HG03045 (cell line): Measurements from ENCODE around the gene CHAT.

ENCODE experiments used
- ATAC-seq: cut with Tn5 transposase; IDR thresholded peaks from one replicate; pipeline ENCODE4 v1.9.1; 2021; ENCODE audit warnings: mild to moderate bottlenecking, moderate library complexity; ENCODE audit not compliant: unreplicated experiment

The CHAT gene

GRCh38 chr10:49611816-49612512 is 1.9 kb upstream of the CHAT start:
- ATAC-seq: no peak

GRCh38 chr10:49612513-49613164 is 1.2 kb upstream of the CHAT start:
- ATAC-seq: no peak

DNA sequence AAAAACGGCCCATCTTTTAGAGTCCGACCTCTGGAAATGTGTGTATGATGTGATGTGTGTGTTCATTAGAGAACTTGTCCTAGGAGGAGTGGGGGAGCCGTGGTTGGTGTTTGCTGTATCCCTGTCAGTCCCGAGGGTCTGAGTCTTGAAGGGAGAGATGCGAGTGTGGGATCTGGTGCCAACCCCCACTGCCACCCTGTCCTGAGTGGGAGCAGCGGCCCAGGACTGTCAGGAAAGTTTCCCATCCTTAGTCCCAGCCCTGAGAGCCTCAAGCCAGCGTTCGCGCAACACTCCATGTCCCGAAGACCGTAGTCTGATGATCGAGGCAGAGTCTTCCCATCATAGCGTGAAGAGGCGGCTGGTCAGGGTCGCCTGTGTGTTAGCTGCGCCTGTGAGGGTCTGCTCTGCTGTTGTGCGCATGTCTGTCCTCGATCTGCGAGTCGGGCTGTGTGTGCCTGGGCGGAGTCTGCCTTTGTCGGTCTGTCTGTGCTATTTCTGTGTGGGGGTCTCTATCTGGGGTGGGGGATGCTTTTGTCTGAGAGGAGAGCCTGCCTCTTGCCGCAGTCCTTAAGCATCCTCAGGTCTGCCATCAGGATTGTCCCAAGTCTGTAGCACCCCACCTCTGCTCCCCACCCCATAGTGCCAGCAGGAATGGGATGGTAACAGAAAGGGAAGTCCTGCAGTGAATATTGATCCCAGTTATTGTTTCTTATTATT is 514 bp upstream of the CHAT start:
- ATAC-seq: no peak

DNA sequence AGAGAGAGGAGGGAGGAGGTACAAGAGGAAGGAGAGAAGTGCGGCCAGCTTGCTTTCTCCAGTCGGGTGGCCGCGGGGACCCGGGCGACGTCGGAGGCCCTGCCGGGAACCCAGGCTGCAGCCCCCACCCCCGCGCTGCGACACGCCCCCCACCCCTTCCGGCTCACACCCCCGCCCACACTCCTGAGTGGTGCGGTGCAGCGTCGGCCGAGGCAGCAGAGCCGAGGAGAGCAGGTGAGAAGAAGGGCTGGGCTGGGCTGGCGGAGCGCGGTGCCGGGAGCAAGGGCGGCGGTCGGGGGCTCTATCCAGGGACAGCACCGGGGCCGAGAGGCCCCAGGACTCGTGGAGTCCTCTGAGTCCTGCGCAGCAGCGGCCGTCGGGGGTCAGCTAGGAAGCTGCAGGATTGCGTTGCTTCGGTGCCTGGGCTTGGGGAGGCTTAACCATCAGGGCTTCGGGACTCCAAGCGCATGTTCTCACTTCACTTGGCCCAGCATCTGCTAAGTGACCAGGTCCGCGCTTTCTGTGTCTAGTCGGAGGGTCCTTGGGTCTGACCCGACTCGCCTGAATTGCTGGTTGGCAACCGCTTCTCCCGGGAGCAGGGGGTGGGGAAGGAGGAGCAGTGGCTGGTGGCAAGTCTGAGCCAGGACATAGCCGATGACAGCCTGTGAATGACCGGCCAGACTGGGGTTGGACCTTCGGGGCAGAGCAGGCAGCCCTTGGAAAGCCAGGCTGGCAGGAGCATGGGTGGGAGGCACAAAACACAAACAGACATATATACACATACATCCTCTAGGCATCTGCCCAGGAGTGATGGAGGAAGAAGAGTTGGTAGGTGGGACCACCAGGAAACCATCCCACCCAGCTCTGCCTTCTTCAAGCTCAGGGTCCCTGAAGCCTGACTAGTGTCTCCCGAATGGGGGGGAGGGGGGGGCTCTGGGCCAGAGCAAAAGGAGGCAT is 683 bp downstream of the CHAT start:
- ATAC-seq: no peak

- no peak for ATAC-seq
Observed at GRCh38 chr10:49615213-49615612, 1.4 kb downstream of the CHAT start.

DNA sequence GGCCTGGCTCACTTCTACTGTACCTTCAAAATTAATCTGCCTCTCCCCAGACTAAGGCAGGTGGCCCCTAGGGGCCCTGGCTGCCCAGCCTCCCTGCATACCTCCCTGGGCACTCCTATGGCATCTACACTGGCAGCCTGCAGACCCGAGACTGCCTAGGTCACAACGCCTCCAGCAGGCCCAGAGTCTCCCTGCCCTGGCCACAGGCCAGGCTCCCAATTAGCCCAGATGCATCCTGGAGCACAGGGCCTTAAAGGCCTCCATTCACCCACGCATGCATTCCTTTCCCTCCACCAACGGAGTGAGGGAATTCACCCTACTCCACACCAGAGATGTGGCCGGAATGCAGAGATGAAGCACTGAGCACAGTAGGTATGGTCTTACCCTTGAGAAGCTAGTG is 1.9 kb downstream of the CHAT start:
- no peak for ATAC-seq

DNA sequence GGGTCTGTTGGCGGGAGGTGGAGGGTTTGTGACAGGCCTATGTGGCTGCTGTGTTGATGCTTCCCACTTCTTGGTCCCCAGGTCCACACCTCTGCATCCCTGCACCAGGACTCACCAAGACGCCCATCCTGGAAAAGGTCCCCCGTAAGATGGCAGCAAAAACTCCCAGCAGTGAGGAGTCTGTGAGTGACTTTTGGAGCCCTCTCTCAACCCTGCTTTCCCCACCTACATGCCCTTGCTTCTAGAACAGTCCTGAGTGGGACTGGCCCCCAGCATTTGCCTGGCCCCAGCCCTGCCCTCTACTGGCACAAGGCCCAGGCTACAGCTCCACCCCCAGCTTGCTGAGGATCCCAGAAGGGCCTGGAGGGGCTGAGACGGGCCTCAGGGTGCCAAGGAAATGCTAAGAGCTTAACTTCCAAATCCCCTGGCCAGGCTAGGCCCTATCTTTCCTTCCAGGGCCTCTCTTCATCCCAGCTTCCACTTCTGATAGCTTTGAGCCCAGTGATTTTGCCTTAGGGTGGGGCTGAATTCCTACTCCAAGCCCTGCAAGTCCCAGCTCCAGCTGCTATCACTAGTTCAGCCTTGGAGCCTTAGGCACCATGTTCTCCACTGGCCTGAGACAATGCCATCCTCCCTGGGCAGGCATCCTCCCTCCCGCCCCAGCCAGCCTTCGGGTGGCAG is 2.7 kb downstream of the CHAT start:
- no peak for ATAC-seq

DNA sequence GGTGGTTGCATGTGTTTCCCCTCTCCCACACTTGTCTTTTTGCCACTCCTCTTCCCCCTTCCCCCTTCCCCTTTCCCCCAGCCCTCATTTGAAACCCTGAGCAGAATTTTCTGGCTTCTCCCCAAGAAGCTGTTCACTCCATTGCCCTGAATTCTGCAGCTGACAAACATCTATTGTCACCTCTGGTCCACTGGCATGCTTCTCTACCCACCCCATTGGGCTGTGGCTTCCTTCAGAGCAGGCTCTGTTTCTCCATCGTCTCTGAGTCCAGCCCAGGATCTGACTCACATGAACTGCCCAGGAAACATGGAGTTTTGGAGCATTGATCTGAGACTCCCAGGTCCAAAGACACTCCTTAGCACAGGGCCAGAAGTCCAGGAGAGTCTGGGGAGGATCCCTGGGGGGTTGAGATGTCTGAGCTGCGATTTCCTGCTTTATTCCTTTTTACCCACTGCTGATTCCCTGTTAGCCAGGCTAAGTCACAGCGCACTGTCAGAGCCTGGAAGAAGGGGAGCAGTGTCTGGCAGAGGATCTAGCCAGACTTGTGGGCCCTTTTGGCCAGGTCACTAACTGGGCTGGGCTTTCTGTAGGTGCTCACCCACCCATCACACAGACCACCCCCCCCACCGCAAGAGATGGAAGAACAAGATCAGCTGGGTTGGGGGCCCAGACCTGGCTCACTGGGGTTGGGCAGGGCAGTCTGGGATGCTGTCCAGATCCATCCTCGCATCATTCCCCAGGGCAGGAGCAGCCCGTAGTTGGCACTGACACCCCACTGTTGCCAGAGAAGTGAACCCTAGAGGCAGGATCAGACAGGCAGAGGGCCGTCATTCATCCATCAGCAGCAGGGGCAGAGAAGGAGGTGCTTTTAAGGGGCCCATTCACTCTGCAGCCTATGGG is 3.5 kb downstream of the CHAT start:
- no peak for ATAC-seq

GRCh38 chr10:49618821-49619220 is 5.0 kb downstream of the CHAT start:
- no peak for ATAC-seq

GRCh38 chr10:49619613-49620012 is 5.8 kb downstream of the CHAT start:
- ATAC-seq: no peak

DNA sequence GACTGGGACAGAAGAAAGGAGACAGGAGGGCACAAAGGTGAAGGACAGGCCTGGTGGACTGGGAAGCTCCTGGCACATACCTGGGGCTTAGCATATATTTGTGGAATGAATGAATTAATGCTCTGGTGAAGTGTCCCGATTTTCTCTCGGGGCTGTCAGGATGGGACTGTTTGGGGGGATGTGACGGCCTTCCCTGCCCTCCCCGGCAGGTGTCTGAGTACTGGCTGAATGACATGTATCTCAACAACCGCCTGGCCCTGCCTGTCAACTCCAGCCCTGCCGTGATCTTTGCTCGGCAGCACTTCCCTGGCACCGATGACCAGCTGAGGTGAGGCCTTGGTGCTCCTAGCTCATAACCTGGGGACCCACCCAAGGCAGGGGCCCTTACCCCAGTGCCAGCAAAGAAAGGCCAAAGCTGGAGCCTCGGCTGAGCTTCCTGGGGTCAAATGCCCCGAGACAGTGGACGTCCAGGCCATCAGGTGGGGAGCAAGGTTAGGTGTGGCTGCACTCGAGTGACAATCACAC is 6.5 kb downstream of the CHAT start:
- ATAC-seq: no peak

DNA sequence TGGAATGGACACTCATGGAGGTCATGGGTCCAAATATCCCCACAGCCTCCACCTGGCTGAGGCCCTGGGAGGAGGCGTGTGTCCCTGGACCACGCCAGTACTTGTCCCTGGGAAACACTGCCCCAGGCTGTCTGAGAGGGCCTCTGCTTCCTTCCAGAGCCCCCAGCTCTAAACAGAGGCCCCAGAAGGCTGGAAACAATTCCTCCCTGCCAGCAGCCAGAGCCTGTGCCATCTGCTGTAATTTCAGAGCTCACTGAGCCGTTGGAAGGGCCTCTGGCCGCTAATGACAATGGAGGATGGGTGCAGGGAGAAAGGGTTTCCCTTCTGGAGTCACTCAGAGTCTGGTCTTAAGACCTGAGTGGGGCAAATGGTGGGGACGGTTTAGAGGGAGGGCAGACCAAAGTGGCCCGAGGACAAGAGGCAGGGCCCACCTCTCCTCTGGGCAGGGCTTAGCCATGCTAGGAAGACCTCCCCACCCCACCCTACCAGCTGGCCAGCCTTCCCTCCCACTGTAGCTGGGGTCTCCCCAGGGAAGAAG is 7.1 kb downstream of the CHAT start:
- ATAC-seq: no peak

GRCh38 chr10:49621561-49621960 is 7.7 kb downstream of the CHAT start:
- no peak for ATAC-seq

GRCh38 chr10:49622426-49623425 is 8.9 kb downstream of the CHAT start:
- no peak for ATAC-seq

- ATAC-seq: no peak
Observed at GRCh38 chr10:49624629-49625028, 10.8 kb downstream of the CHAT start.

DNA sequence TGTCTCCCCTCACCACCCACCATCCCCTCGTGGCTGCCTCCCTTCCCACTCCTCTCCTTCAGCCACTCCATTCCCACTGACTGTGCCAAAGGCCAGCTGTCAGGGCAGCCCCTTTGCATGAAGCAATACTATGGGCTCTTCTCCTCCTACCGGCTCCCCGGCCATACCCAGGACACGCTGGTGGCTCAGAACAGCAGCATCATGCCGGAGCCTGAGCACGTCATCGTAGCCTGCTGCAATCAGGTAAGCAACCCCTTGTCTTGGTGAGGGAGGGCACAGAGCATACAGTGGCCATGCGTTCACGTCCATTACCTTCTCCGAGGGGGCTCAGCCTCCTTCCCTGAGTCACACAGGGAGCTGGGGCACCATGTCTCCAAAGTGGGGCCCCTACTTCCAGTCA is 11.6 kb downstream of the CHAT start:
- ATAC-seq: no peak

DNA sequence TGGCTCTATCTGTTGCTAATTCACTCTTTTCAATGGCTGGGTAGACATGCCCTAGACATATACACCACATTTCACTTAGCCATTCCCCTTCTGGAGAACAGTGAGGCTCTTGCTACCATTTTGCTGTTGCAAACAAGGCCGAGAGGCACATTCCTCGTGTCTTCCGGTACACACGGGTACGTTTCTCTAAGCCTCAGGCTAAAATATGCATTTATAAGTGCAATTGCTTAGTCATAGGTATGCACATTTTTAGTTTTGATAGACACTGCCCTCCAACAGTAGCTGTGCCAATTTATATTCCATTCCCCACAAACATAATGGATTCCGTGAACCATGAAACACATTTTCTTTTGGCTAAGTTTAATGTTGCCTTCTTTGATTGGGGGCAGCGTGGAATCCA is 13.2 kb downstream of the CHAT start:
- no peak for ATAC-seq
